HG03280 (cell line): ENCODE measurements around the gene DRD2.

Experiments used
- ATAC-seq: cut with Tn5 transposase; IDR thresholded peaks from one replicate; pipeline ENCODE4 v1.9.1; 2021; ENCODE audit warnings: mild to moderate bottlenecking, moderate library complexity; ENCODE audit not compliant: unreplicated experiment

The DRD2 gene

GRCh38 chr11:113487622-113488021 is 12.4 kb upstream of the DRD2 start:
- ATAC-seq, result no peak

- ATAC-seq, result no peak
Observed at GRCh38 chr11:113484223-113484622, 9.0 kb upstream of the DRD2 start.

- ATAC-seq, result no peak
Observed at GRCh38 chr11:113481672-113482071, 6.5 kb upstream of the DRD2 start.

GRCh38 chr11:113481226-113481625 is 6.0 kb upstream of the DRD2 start:
- ATAC-seq, result no peak

- ATAC-seq, result no peak
Observed at GRCh38 chr11:113477321-113477720, 2.1 kb upstream of the DRD2 start.

- ATAC-seq, result no peak
Observed at GRCh38 chr11:113476553-113476952, 1.4 kb upstream of the DRD2 start.

GRCh38 chr11:113474362-113475159 is 637 bp downstream of the DRD2 start:
- no peak for ATAC-seq

- no peak for ATAC-seq
Observed at GRCh38 chr11:113473983-113474361, 1.2 kb downstream of the DRD2 start.

GRCh38 chr11:113472471-113472870 is 2.7 kb downstream of the DRD2 start:
- no peak for ATAC-seq

- ATAC-seq, result no peak
Observed at GRCh38 chr11:113470233-113470632, 5.0 kb downstream of the DRD2 start.

GRCh38 chr11:113468726-113469345 is 6.4 kb downstream of the DRD2 start:
- ATAC-seq, result no peak

GRCh38 chr11:113467545-113467944 is 7.7 kb downstream of the DRD2 start:
- ATAC-seq, result no peak

- no peak for ATAC-seq
Observed at GRCh38 chr11:113465786-113466185, 9.4 kb downstream of the DRD2 start.

- no peak for ATAC-seq
Observed at GRCh38 chr11:113464416-113464815, 10.8 kb downstream of the DRD2 start.

- ATAC-seq, result no peak
Observed at GRCh38 chr11:113462830-113463229, 12.4 kb downstream of the DRD2 start.

- ATAC-seq, result no peak
Observed at GRCh38 chr11:113461639-113462038, 13.6 kb downstream of the DRD2 start.

GRCh38 chr11:113460469-113460868 is 14.7 kb downstream of the DRD2 start:
- ATAC-seq, result no peak

- ATAC-seq, result no peak
Observed at GRCh38 chr11:113458189-113458588, 17.0 kb downstream of the DRD2 start.

GRCh38 chr11:113457784-113458183 is 17.4 kb downstream of the DRD2 start:
- ATAC-seq, result no peak

GRCh38 chr11:113454455-113454854 is 20.7 kb downstream of the DRD2 start:
- no peak for ATAC-seq

GRCh38 chr11:113449743-113450142 is 25.5 kb downstream of the DRD2 start:
- ATAC-seq, result no peak

- no peak for ATAC-seq
Observed at GRCh38 chr11:113448316-113448677, 26.9 kb downstream of the DRD2 start.
